ENCODE data around the gene PTPRT. TPM values are rescaled to one million over a fixed set of nuclear protein-coding genes. Genes with fewer than 3 reads are reported as not detected.

The PTPRT gene
- total RNA-seq, 4 donors from 2014 or later, result under 0.01 to 0.64 (median 0.40) TPM

DNA sequence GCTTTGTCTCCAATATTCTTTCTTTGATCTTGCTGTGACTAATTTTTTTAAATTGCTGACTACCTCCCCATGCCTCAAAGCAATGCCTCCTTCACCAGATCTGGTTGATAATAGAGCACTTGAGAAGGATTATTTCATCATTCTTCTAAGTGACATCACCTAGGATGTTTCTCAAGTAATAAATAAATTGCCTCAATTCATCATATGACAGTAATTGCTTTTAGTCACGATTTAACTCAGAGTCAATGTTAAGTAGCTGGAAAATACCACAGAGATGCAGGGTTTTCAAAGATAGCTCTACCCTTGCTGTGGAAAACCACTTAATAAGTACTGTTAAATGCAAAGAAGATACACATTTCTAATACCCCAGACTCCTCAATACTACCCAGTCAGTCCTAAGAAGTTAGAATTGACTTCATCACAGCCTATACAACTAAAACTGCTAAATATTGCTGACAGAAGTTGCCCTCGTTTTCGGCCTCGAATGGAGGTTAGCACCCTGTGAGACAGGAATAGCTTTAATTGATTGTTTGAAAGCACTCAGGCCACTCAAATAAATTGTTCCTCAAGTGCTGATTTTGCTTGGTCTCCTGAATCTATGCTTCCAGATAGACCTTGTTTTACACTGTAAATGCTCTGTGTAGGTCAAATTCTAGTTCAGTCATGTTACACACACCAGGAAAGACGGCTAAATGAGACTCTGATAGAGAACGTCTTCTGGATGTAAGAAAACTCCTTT, 931.0 kb downstream of the PTPRT start:
- TF ChIP-seq EP300 (IDR thresholded peaks at IDR 0.05; ENCODE audit: low read depth) (no peak), POLR2AphosphoS5 (IDR thresholded peaks at IDR 0.05) (no peak), POLR2A (IDR thresholded peaks at IDR 0.05) (no peak)
- TF ChIP-seq, protein P1, sequence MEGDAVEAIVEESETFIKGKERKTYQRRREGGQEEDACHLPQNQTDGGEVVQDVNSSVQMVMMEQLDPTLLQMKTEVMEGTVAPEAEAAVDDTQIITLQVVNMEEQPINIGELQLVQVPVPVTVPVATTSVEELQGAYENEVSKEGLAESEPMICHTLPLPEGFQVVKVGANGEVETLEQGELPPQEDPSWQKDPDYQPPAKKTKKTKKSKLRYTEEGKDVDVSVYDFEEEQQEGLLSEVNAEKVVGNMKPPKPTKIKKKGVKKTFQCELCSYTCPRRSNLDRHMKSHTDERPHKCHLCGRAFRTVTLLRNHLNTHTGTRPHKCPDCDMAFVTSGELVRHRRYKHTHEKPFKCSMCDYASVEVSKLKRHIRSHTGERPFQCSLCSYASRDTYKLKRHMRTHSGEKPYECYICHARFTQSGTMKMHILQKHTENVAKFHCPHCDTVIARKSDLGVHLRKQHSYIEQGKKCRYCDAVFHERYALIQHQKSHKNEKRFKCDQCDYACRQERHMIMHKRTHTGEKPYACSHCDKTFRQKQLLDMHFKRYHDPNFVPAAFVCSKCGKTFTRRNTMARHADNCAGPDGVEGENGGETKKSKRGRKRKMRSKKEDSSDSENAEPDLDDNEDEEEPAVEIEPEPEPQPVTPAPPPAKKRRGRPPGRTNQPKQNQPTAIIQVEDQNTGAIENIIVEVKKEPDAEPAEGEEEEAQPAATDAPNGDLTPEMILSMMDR (IDR thresholded peaks at IDR 0.05), result no peak
- no peaks in the 10 kb centered on the region for H3K9me3 ChIP-seq
- no peaks in the 10 kb centered on the region for H3K36me3 ChIP-seq
- no peaks in the 10 kb centered on the region for H3K27me3 ChIP-seq
- 71 to 76% methylated on average over 5 to 6 of the region's 6 CpGs for WGBS, 2 donors (ENCODE audit: low coverage in 1 of 2)
- in situ Hi-C loops (cut with MboI; ENCODE audit: low pct_ligation_motif_present in 1 of 4, low pct_unique_long_range_greater_than_20kb in 1 of 4, low sequenced_read_pairs in 3 of 4), result no loop called here
- no peak for DNase-seq
- intact Hi-C loops (cut with DNase I; ENCODE audit: low total_unique reads), result no loop called here
- no peaks in the 10 kb centered on the region for H3K4me1 ChIP-seq
- H3K27ac ChIP-seq, result no peak overlapping the region
- no peak overlapping the region for H3K4me3 ChIP-seq

DNA sequence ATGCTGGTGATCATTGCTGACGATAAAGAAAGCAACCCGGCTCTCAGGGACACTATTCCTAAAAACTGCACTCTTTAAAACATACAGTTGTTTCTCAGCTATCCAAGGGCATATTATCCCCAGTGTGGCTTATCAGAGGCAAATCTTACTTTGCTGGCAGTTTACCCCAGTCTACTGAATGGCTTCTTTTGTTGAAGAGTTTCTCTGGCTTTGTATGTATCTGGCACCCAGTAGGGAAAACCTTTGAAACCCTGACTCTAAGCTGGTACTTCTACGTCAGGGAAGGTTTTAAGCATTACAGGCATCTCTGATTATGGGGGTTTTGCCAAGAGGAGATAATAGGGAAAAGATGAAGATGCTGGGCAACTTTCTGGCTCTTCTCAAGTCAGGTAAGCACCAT, 933.9 kb downstream of the PTPRT start:
- no peaks in the 10 kb centered on the region for H3K27me3 ChIP-seq
- 73 to 78% methylated on average over 3 of the region's 3 CpGs for WGBS, 2 donors (ENCODE audit: low coverage in 1 of 2)
- DNase-seq, result no peak
- H3K27ac ChIP-seq, result no peak overlapping the region
- in situ Hi-C loops (cut with MboI; ENCODE audit: low pct_ligation_motif_present in 1 of 4, low pct_unique_long_range_greater_than_20kb in 1 of 4, low sequenced_read_pairs in 3 of 4) (no loop called here), intact Hi-C loops (cut with DNase I; ENCODE audit: low total_unique reads) (no loop called here)
- H3K36me3 ChIP-seq, result no peaks in the 10 kb centered on the region
- H3K4me1 ChIP-seq, result no peaks in the 10 kb centered on the region
- TF ChIP-seq EP300 (IDR thresholded peaks at IDR 0.05; ENCODE audit: low read depth) (no peak), POLR2AphosphoS5 (IDR thresholded peaks at IDR 0.05) (no peak), POLR2A (IDR thresholded peaks at IDR 0.05) (no peak)
- H3K4me3 ChIP-seq, result no peak overlapping the region
- H3K9me3 ChIP-seq, result no peaks in the 10 kb centered on the region

DNA sequence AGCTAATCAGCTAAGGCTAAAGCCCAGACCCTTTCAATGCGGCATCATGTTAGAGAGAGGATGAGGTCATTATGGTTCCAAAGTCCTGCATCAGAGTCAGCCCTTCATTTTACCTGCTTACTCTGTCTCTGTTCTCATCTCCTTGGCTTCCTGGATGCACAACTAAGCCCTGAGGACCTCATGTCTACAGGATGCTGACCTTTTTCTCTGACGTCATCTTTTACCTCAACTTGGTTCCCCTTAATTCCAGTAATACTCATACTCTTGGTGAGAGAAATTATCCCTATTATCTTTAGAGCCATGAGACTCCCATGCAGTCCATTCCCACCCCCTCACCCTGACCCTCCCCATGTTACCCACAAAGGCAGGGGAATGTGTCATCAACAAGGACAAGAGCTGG, 935.0 kb downstream of the PTPRT start:
- TF ChIP-seq POLR2AphosphoS5 (IDR thresholded peaks at IDR 0.05) (no peak), POLR2A (IDR thresholded peaks at IDR 0.05) (no peak), EP300 (IDR thresholded peaks at IDR 0.05; ENCODE audit: low read depth) (no peak)
- TF ChIP-seq, protein P1 (IDR thresholded peaks at IDR 0.05), result no peak
- Histone ChIP-seq H3K27me3 (no peaks in the 10 kb centered on the region), H3K36me3 (no peaks in the 10 kb centered on the region), H3K4me1 (no peaks in the 10 kb centered on the region), H3K4me3 (no peak overlapping the region), H3K9me3 (no peaks in the 10 kb centered on the region), H3K27ac (no peak overlapping the region)
- DNase-seq, result no peak
- 67 to 92% methylated on average over 1 to 2 of the region's 2 CpGs for WGBS, 2 donors (ENCODE audit: low coverage in 1 of 2)
- intact Hi-C loops (cut with DNase I; ENCODE audit: low total_unique reads), result no loop called here
- in situ Hi-C loops (cut with MboI; ENCODE audit: low pct_ligation_motif_present in 1 of 4, low pct_unique_long_range_greater_than_20kb in 1 of 4, low sequenced_read_pairs in 3 of 4), result no loop called here

DNA sequence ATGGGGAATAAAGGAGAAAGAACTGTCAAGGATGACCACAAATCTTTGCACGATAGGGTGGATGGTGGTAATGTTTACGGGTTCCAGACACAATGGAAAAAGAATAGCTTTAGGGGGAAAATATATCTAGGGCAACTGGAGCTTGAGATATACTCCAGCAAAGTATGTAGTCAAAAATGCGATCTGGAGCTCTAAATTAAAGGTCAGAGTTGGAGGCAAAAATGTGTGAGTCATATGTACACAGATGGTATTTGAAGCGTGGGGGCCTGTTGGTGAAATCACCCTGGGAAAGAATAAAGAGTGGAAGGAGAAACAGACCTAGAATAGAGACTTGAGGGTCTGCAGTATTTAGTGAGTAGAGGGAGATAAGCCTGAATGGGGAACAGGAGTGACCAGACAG, 937.6 kb downstream of the PTPRT start:
- no peak for TF ChIP-seq POLR2A (IDR thresholded peaks at IDR 0.05)
- TF ChIP-seq, protein P1 (IDR thresholded peaks at IDR 0.05), result no peak
- TF ChIP-seq EP300 (IDR thresholded peaks at IDR 0.05; ENCODE audit: low read depth), result no peak
- TF ChIP-seq POLR2AphosphoS5 (IDR thresholded peaks at IDR 0.05), result no peak
- no peaks in the 10 kb centered on the region for H3K36me3 ChIP-seq
- H3K4me3 ChIP-seq, result no peak overlapping the region
- DNase-seq, result no peak
- H3K27me3 ChIP-seq, result no peaks in the 10 kb centered on the region
- in situ Hi-C loops (cut with MboI; ENCODE audit: low pct_ligation_motif_present in 1 of 4, low pct_unique_long_range_greater_than_20kb in 1 of 4, low sequenced_read_pairs in 3 of 4), result no loop called here
- H3K27ac ChIP-seq, result no peak overlapping the region
- 56 to 66% methylated on average over 4 of the region's 4 CpGs for WGBS, 2 donors (ENCODE audit: low coverage in 1 of 2)
- intact Hi-C loops (cut with DNase I; ENCODE audit: low total_unique reads), result no loop called here
- no peaks in the 10 kb centered on the region for H3K9me3 ChIP-seq
- H3K4me1 ChIP-seq, result no peaks in the 10 kb centered on the region

Measured in transverse colon (tissue), 4 donors.